ENCODE results near the gene KLHL42. TPM values are rescaled to one million over a fixed set of nuclear protein-coding genes. Genes with fewer than 3 reads are reported as not detected.
A peak's percentile ranks its signal among the peaks of the same experiment; 100 is the strongest.

KLHL42 gene
- total RNA-seq, 2 donors from 2014 or later: 30.4 to 53.0 TPM

GRCh38 chr12:27817766-27818165 lies 37.7 kb downstream of the KLHL42 start:
- Histone ChIP-seq H3K4me3 (ENCODE audit: low read length) (no peak overlapping the region), H3K9me3 (ENCODE audit: control insufficient read depth, low read length) (no peaks in the 10 kb centered on the region), H3K27ac (ENCODE audit: low read depth, low read length) (no peak overlapping the region), H3K9ac (ENCODE audit: extremely low read depth, low read length, poor library complexity, severe bottlenecking) (no peak overlapping the region), H3K36me3 (ENCODE audit: control insufficient read depth, insufficient read depth, low read length) (no peaks in the 10 kb centered on the region), H3K4me1 (ENCODE audit: control insufficient read depth, insufficient read depth, low read length) (no peaks in the 10 kb centered on the region), H3K27me3 (ENCODE audit: control insufficient read depth, insufficient read depth, low read length, poor library complexity, severe bottlenecking) (no peaks in the 10 kb centered on the region)
- peak; percentile 23 for DNase-seq
- no peak overlapping the region for H3K4me3 Mint-ChIP-seq
- H3K36me3 Mint-ChIP-seq (ENCODE audit: low read depth): no peaks in the 10 kb centered on the region
- peaks cover 1% of the 10 kb centered on the region for H3K27me3 Mint-ChIP-seq (ENCODE audit: insufficient read depth)
- 80 to 84% methylated on average over 1 to 4 of the region's 4 CpGs for WGBS, 2 experiments (ENCODE audit: insufficient coverage in 1 of 2, insufficient read length in 1 of 2)
- H3K4me1 Mint-ChIP-seq: peaks cover 1% of the 10 kb centered on the region
- no peak for TF ChIP-seq CTCF (conservative IDR thresholded peaks at IDR 0.05)
- no peak overlapping the region for H3K27ac Mint-ChIP-seq
- peaks cover 9% of the 10 kb centered on the region for H3K9me3 Mint-ChIP-seq

GRCh38 chr12:27818401-27818918 lies 38.4 kb downstream of the KLHL42 start:
- peaks cover 9% of the 10 kb centered on the region for H3K9me3 Mint-ChIP-seq
- Histone ChIP-seq H3K27ac (ENCODE audit: low read depth, low read length) (no peak overlapping the region), H3K4me3 (ENCODE audit: low read length) (no peak overlapping the region), H3K36me3 (ENCODE audit: control insufficient read depth, insufficient read depth, low read length) (no peaks in the 10 kb centered on the region), H3K27me3 (ENCODE audit: control insufficient read depth, insufficient read depth, low read length, poor library complexity, severe bottlenecking) (no peaks in the 10 kb centered on the region), H3K9me3 (ENCODE audit: control insufficient read depth, low read length) (no peaks in the 10 kb centered on the region), H3K9ac (ENCODE audit: extremely low read depth, low read length, poor library complexity, severe bottlenecking) (no peak overlapping the region), H3K4me1 (ENCODE audit: control insufficient read depth, insufficient read depth, low read length) (no peaks in the 10 kb centered on the region)
- WGBS, 2 experiments (ENCODE audit: insufficient coverage in 1 of 2, insufficient read length in 1 of 2): 92 to 97% methylated on average over 6 to 7 of the region's 7 CpGs
- TF ChIP-seq CTCF (conservative IDR thresholded peaks at IDR 0.05): no peak
- H3K27me3 Mint-ChIP-seq (ENCODE audit: insufficient read depth): peaks cover 1% of the 10 kb centered on the region
- no peaks in the 10 kb centered on the region for H3K36me3 Mint-ChIP-seq (ENCODE audit: low read depth)
- H3K27ac Mint-ChIP-seq: no peak overlapping the region
- no peak for DNase-seq
- H3K4me1 Mint-ChIP-seq: peaks cover 1% of the 10 kb centered on the region
- no peak overlapping the region for H3K4me3 Mint-ChIP-seq

- DNase-seq: peak; percentile 21
- Histone ChIP-seq H3K4me1 (ENCODE audit: control insufficient read depth, insufficient read depth, low read length) (no peaks in the 10 kb centered on the region), H3K9ac (ENCODE audit: extremely low read depth, low read length, poor library complexity, severe bottlenecking) (no peak overlapping the region), H3K9me3 (ENCODE audit: control insufficient read depth, low read length) (no peaks in the 10 kb centered on the region), H3K27me3 (ENCODE audit: control insufficient read depth, insufficient read depth, low read length, poor library complexity, severe bottlenecking) (no peaks in the 10 kb centered on the region), H3K36me3 (ENCODE audit: control insufficient read depth, insufficient read depth, low read length) (no peaks in the 10 kb centered on the region), H3K27ac (ENCODE audit: low read depth, low read length) (no peak overlapping the region), H3K4me3 (ENCODE audit: low read length) (no peak overlapping the region)
- no peak overlapping the region for H3K27ac Mint-ChIP-seq
- TF ChIP-seq CTCF (conservative IDR thresholded peaks at IDR 0.05): no peak
- WGBS, 2 experiments (ENCODE audit: insufficient coverage in 1 of 2, insufficient read length in 1 of 2): 86 to 90% methylated on average over 2 to 4 of the region's 5 CpGs
- H3K36me3 Mint-ChIP-seq (ENCODE audit: low read depth): no peaks in the 10 kb centered on the region
- peaks cover 1% of the 10 kb centered on the region for H3K27me3 Mint-ChIP-seq (ENCODE audit: insufficient read depth)
- H3K9me3 Mint-ChIP-seq: peaks cover 9% of the 10 kb centered on the region
- no peak overlapping the region for H3K4me3 Mint-ChIP-seq
- peaks cover 1% of the 10 kb centered on the region for H3K4me1 Mint-ChIP-seq
These were observed 40.5 kb downstream of the KLHL42 start for GRCh38 chr12:27820564-27820963.

Measured in endodermal cell (in vitro differentiated cells).